HG03139 (cell line): ENCODE results near the gene CEP41.
"Not testable (repeated sequence)": the region's sequence is repeated elsewhere in the genome, so short reads cannot be mapped to it uniquely, and the experiment has no call there.

Source experiments
- ATAC-seq: cut with Tn5 transposase; IDR thresholded peaks from one replicate; pipeline ENCODE4 v1.9.1; 2021; ENCODE audit not compliant: unreplicated experiment

Gene CEP41

DNA sequence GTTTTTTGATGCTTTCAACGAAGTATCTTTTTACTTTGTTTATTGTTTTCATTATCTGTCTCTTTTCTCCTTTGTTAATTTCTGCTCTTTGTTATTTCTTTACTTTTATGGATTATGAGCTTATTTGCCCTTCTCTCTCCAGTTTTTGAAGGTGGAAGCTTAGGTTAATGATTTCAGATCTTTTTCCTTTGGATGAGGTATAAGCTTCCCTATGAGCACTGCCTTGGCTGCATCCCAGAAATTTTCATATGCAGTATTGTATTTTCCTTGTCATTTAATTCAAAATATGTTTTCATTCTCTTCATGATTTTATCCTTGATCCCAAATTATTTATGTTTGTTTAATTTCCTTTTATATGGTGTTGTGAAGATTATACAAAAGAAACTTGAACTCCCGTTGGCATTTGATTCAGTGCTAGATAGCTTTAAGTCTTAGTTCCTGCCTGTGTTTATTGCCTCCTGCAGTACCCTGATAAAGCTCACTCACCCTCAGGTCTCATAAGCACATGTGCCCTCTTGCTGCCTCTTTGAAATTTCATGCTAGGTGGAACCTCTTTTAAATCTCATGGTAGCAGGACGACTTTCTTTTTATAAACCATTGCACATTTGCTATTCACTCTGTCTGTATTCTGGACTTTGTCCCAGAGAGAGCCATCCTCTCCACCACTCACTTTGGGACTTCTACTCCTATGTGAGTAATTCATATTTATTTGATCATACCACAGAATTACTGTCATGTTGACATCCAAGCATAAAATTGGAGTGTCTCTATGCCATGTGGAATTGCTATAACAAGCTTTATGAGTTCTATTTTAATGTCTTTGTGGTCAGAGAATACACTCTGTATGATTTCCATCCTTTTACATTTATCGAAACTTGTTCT is 23.0 kb upstream of the CEP41 start:
- ATAC-seq = no peak

DNA sequence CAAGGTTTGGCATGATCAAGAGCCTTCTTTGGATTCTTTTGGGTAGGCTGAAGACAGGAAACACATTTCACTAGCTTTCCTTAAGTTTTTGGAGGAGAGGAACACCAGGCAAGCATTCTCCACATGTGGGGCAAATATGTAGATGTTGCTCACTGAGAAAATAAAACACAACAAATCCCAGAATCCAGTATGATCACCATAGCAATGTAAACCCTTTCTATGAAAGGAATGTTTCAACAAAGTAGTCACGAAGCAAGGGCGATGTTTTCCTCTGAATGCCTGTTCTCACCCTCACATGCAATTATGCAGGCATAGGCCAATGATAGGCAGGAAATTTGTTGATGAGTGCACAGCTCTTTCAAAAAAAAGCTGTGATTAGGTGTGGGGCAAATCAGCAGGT is 20.5 kb upstream of the CEP41 start:
- ATAC-seq = no peak

DNA sequence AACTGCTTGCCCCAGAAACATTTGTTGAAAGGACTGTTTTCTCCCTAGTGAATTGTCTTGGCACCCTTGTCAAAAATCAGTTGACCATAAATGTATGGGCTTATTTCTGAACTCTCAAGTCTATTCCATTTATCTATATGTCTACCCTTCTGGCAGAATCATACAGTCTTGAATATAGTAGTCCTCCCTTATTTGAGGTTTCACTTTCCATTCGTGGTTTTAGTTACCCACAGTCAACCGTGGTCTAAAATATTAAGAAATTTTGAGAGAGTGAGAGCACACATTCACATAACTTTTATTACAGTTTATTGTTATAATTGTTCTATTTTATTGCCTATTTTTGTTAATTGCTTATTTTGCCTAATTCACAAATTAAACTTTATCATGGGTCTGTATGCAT is 17.4 kb upstream of the CEP41 start:
- ATAC-seq = no peak

DNA sequence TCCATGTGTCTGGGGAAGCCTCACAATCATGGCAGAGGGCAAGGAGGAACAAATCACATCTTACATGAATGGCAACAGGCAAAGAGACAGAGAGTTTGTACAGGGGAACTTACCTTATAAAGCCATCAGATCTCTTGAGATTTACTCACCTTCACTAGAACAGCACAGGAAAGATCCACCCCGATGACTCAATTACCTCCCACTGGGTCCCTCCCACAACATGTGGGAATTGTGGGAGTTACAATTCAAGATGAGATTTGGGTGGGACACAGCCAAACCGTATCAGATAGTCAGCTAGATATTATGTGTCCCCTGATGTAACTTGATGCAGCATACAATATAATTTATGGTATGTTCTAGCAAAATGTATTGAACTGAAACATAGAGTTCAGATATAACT is 14.1 kb upstream of the CEP41 start:
- no peak for ATAC-seq

DNA sequence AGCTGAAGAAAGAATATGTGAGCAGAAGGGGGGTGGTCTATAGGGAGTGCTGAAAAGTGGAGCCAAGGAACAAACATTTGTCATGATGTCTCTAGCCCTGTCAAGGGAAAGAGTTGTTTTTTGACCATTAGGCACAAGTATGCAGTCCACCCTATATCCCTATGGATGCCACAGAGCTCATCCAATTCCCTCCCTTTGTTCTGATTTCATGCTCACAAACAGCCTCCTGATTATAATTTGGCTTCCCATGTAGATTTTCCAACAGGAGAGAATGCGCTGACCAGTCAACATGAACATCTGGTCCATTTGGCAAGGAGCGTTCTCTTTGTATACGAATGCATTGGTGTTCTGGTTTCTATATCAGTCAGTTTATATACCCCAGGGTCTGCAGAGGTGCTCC is 12.1 kb upstream of the CEP41 start:
- ATAC-seq = no peak

DNA sequence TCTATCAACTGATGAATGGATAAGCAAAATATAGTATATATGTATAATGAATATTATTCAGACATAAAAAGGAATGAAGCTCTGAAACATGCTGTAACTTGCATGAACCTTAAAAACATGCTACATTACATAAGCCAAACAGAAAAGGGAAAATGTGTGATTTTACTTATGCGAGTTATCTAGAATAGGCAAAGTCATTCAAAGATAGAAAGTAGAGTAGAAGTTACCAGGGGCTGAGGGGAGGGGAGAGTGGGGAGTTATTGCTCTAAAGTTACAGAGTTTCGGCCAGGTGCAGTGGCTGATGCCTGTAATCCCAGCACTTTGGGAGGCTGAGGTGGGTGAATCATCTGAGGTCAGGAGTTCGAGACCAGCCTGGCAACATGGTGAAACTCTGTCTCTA is 10.5 kb upstream of the CEP41 start:
- ATAC-seq = not testable (repeated sequence)

DNA sequence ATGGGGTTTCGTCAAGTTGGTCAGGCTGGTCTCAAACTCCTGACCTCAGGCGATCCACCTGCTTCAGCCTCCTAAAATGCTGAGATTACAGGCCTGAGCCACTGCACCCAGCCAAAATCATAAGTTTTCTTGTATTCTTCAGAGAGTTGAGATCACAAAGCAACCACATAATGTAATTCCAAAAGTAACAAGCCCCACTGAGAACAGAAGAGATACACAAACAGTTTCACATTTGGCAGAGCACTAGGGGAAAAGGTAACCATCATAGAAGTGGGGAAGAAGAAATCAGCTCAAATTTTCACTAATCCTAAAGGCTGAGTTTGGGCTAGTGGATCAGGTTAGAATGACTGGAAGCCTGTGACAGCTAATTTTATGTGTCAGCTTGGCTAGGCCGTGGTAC is 5.4 kb upstream of the CEP41 start:
- no peak for ATAC-seq

DNA sequence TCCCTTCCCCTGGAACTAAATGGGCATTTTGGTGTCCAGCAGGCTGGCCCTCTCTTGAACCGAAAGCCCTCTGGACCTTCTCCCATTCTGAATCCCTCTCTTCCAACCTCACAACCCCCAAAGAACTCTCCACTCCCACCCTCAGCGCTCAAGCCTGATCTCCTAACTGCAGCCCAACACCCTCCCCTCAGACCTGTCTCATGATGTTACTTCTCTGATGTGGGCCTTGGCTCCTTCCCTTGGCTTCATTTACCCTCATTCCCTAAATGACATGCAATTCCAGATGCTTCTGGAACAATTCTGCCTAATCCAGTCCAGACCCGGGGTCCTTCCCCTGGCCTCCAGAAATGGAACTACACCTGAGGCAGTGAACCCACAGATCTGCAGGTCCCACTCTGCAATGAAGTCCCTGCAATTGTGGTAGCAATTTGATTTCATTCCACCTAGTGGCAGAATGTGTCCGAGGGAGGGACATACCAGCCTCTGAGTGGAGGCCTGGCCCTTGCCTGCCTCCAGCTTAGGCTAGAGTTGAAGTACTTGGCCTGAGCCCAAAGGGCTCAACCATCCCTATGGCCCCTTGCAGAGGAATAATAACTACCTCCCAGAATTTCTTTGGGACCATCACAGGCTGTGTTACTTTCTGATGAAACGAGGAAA is 4.1 kb upstream of the CEP41 start:
- ATAC-seq = no peak

DNA sequence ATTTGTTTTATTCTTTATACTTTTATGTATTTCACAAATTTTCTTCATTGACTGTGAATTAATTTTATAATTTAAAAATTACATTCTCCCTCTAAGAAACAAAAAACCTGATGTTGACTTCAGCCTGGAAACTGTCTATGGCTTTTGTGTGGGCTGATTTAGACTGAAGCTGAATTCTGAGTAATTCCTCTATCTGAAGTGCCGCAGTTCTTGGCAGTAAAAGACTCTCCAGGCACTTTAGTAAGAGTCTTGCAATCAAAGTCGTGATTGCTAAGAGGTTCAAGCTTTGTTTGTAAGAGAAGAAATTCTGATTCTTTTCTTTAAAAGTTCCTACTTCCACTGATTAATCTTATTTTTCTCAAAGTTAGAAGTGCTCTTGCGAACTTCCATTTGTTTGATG is 3.4 kb upstream of the CEP41 start:
- no peak for ATAC-seq

DNA sequence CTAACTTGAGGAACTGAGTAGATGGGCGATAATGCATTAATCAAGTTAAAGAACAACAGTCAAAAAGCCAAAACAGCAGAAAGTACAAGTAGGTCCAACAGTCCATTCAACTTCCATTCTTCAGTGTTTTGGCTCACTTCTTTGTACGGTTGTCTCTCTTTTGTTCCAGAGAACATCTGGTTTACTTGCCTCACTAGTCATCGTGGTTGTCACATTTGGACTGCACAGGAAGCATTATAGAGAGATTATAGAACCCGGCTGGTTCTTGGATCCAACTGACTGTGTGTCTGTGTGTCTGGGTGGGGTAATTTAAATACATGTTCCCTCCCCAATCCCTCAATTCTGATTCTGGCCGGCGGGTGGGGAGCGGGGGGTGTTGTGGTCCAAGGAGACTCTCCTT is 1.8 kb upstream of the CEP41 start:
- ATAC-seq = no peak

DNA sequence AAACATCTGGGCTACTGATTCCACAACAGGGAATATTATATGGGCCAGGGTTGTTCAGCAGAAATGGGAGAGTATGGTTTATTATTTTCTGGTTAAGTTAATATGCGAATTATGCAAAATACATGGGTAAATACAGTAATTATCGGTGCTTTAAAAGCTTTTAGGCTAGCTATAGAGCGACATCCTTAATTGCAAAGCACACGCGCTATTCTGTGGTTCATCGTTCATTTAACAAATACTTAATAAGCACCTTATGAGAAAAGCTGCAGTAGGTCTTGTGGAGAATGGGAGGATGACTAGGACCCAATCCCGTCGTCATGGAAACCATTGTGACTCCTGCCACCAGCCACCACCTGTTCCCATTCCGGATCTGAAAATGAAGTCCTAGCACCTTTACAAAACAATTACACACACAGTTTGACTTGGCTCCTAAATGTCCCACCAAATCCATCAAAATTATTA is 623 bp upstream of the CEP41 start:
- no peak for ATAC-seq

DNA sequence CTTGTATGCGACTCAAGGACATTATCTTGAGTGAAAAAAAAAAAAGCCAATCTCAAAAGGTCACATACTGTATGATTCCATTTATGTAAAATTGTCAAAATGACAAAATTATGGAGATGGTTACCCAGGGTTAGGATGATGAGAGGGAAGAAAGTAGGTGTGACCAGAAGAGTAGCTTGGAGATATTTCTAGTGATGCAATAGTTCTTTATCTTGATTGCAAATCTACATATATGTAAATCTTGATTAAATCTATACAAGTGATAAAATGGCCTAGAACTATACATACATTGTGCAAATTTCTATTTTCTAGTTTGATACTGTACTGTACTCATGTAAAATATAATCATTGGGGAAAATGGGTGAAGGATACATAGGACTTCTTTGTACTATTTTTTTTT is 4.6 kb downstream of the CEP41 start:
- no peak for ATAC-seq

DNA sequence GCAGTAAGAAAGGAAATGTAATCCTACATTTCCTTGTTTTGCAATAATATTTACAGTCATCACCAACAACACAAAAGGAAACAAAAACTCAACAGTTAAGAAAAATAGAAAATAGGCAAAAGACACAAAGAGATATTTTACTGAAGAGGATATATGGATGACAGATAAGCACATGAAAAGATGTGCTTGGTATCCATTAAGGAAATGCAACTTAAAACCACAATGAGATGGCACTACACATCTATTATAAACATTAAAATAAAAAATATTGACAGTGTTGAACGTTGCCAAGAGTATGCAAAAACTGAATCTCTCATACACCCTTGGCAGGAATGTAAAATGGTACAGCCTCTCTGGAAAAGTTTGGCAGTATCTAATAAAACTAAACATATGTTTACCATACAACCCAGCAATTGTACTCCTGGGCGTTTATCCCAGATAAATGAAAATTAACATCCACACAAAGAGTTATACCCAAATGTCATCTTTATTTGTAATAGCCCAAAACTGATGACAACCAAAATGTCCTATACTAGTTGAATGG is 5.4 kb downstream of the CEP41 start:
- no peak for ATAC-seq

DNA sequence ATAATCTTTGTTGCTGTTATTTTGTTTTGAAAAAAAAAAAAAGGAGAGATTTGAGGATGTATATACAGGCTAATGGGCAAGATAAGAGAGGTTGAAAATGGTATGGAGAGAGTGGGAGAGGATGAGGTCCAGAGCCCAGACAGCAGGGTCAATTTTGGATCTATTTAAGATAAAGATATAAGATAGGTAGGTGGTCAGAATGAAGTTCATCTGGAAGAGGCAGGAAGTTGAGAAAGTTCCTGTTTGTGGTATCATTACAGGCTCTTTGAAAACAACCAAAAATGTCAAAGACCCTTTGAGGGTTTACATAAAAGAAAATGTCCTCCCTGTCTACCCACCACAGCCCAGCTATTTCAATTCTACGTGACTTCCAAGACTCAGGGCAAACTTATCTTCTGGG is 7.5 kb downstream of the CEP41 start:
- no peak for ATAC-seq

DNA sequence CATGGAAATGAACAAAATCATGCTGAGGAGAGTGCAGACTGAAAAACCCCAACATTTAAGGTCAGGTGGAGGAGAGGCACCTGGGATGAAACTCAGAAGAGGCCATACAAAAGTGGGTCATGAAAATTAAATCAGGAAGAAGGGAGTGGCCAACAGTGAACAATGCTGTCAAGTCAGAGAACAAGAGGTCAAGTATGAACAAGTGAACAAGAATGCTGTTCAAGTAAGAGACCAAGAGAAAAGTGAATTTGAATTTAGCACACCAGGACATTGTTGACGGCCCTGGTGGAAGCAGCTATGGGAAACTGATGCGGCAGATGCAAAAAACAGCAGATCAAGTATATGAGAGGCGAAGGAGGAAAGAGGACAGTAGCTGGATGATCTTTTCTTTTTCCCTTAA is 7.9 kb downstream of the CEP41 start:
- no peak for ATAC-seq

DNA sequence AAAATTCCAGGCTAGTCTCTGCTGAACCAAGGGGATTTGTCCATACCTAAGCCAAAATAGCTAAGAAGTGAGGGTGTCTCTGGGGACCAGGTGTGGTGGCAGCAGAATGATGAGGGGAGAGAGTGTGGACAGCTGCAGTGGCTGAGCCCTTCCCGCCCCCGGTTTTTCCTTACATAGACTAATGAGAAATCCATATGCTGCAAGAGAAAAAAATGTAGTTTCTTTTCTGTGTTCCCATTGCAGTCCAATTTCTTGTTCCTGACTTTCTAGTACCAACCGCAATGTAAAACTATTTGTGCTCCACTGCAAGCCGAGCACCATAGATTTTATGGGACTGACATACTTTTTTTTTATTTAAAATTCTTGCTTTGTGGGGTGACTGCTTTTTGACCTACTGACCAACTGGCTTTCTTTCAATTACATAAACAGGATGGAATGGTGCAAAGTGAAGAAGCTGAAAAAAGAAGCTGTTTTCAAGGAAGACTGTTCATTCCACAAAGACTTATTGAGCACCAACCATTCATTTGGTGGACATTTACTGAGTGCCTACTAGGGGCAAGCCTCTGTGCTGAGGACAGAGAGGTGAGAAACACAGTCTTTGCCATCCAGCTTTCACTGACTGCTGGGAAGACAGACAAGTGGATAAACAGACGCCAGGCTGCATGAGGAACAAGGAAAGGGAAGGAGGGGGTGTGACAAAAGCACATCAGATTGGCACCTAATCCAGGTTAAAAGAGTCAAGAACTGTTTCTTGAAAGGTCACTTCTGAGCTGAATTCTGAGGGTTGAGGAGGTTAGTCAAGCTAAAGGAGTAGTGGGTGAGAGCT is 9.8 kb downstream of the CEP41 start:
- ATAC-seq = no peak

DNA sequence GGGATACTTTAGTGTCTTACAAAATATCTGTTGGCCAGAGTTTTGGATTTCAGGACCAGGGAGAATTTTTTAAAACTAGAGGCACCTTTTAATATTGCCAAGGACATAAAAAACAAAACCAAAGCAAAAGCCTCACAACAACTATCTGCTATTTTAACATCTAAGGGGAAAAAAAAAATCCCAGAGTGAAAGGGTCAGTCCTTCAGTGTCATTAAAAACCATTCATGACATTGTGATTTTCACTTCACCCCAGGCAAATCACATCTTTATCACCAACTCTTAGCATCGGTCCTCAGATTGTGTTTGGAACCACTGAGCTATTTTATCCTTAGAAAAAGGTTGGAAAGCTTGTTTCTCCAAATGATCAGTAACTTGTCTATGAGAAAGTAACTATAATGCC is 10.7 kb downstream of the CEP41 start:
- ATAC-seq = no peak

DNA sequence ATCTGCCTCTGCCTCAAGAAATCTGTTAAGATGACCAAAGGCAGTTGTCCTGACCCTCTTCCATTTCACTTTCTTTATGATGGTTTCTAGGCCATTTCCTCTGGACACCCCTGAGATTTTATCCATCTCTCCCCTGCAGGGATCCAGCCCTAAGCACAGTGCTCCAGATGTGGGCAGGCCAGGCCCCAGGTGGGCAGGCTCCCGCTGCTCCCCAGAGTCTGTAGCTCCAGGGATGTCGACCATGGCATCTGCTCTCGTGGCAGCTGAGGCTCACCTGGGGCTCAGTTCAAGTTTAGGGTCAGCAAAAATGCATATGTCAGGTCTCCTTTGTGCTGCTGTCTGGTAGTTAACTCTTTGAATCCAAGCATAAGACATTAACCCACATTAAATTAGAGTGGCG is 11.8 kb downstream of the CEP41 start:
- ATAC-seq = no peak

DNA sequence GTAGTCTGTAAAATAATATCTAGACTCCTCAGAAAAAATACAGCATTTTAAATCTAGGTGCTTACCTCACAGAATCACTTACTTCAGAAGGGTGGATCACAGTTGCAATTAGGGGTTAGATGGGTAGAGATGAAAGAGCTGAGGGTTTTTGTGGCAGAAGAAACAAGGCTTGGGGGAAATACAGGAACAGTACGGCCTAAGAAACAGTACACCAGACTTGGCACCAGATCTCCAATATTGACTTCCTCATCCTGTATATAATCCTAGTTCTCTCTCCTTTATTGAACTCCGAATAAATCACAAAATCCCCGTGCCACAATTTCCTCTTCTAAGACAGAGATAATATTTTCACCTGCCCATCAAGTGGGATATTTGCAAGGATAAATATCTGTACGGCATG is 14.3 kb downstream of the CEP41 start:
- ATAC-seq = no peak

DNA sequence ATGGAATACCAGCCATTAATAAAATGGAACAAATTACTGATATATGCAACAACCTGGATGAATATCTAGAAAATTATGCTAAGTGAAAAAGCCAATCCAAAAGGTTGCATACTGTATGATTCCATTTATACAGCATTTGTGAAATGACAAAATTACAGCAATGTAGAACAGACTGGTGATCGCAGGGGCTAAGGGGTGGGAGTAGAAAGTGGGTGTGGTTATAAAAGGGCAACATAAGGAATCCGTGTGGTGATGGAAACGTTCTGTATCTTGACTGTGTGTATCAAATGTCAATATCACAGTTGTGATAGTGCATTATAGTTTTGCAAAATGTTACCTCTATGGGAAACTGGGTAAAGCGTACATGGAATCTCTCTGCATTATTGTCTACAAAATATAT is 15.0 kb downstream of the CEP41 start:
- ATAC-seq = no peak

DNA sequence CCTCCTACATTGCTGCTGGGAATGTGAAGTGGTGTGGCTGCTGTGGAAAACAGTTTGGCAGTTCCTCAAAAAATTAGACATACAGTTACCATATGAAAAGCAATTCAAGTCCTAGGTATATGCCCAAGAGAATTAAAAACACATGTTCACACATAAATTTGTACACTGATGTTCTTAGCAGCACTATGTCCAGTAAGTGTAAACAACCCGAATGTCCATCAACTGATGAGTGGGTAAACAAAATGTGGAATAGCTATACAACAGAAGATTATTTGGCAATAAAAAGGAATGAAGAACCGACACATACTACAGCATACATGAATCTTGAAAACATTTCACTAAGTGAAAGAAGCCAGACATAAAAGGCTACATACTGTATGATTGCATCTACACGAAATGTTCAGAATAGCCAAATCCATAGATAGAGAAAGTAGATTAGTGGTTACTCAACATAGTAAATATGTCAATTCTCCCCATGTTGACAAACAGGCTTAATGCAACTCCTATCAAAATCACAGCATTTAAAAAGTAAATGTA is 17.2 kb downstream of the CEP41 start:
- ATAC-seq = no peak
